Epithelial cell of prostate (primary cell): ENCODE results near the gene BAIAP2.

ENCODE experiments used
- DNase-seq: peaks from one replicate; pipeline ENCODE4 v3.0.0-alpha.2; 2011; ENCODE audit warnings: low read depth, low spot score
- H3K27ac ChIP-seq: fragments of 450-650 bp; 2 replicates; pipeline ENCODE4 v1.5.1; 2017; ENCODE audit warnings: mild to moderate bottlenecking

Gene BAIAP2

DNA sequence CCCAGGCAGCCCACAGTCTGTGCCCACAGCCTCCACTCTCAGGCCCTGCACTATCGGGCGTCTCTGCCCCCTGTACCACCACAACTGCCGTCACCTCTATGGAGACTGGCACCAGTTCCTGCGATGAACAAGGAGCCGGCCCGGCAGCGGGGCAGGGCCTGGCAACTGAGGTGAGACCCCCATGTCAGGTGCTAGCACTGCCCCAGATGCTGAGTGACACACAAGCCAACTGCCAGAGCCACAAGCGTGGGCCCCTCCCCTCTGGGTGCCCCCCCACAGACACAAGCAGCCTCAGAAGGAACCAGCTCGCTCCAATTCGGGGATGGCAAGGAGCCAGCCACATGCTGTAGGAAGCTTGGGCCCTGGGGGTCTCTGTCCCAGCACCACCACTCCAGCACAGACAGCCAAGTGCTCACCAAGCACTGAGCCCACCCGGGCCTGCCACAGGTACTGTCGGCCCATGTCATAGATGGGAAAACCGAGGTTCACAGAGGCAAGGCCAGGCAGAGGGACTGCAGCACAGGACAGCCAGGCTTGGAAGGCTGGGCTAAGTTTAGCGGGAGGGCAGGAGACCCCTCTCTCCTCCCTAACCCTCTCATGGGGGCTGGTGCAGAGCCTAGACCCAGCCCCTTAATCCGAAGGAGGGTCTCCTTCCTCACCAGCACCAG is 128.9 kb downstream of the BAIAP2 start:
- DNase-seq: no peak
- no peak overlapping the region for H3K27ac ChIP-seq

DNA sequence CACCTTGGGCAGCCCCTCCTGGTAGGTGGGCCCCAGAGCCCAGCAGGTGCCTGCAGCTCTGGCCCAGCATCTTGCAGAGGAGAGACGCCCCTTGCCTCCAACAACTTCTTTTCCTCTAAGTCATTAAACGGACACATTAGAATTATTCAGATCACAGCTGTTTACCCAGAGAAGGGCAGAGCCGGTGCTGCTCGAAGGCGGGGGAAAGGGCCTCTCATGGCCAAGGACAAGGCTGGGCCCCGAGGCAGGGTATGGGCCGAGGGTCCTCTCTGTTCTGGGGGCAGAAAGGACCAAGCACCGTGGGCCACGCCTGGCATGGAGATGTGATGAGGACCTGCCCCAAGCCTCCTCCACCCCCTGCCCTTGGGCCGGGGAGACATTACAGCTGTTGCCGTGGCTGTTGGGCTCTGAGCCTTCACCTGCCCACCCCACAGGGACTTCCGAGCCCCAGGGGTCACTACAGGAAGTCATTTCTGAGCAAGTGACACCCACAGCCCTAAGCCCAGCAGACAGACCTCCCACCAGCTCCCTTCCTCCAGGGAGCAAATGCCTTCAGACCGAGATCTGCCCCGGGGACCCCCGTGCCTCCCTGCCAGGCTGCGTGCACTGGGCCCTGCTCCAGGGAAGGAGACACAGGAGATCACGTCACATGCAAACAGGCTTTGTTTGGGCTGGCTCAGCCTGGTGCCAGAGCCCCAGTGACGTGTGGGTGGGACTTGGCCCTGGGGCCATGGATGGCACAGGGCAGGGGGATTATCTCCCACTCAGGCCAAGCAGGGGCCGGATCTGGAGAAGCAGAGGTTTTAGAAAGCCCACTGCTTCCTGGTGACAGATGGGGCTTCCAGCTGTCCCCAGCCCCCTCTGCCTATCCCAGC is 129.7 kb downstream of the BAIAP2 start:
- no peak overlapping the region for H3K27ac ChIP-seq
- DNase-seq: no peak

DNA sequence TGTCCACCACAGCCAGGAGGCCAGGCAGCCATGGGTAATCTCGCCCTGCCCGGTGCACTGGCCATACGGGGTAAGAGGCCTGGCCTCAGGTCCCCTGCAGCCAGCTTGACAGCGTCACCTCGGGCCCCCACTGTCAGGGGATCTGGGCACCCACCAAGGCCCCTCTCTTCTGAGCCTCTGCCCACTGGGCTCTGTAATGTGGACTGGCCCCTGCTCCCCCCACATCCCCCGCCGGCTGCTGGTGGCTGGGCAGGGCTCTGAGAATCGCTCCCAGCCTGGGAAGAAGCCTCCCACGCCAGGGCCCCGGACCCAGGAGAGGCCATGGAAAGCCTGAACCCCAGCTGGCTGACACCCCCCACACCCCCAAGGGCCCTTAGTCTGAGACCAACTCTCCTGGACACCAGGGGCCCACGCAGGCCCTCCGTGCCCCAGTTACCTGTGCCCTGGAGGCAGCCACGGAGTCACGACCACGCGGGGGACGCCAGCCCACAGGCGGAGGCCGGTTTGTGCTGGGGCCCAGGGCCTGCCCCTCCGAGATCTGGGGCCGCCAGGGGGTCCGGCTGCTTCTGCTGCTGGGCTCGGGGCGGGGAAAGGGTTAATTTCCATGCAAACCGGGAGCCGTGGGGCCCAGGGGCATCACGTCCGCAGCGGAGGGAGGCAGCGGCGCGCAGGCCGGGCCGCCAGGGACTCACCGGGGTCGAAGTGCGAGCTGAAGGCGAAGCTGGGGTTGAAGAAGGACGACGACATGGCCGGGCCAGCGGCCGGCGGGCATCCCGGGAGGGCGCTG is 130.5 kb downstream of the BAIAP2 start, which contains the start of gene PVALEF:
Gene PVALEF (plus strand): TSS at position 262 of the 787 bp plus-strand sequence. CDS start 15,720 bp downstream, outside the sequence.
- H3K27ac ChIP-seq: no peak within 1 kb of the TSS
- DNase-seq: no peak

DNA sequence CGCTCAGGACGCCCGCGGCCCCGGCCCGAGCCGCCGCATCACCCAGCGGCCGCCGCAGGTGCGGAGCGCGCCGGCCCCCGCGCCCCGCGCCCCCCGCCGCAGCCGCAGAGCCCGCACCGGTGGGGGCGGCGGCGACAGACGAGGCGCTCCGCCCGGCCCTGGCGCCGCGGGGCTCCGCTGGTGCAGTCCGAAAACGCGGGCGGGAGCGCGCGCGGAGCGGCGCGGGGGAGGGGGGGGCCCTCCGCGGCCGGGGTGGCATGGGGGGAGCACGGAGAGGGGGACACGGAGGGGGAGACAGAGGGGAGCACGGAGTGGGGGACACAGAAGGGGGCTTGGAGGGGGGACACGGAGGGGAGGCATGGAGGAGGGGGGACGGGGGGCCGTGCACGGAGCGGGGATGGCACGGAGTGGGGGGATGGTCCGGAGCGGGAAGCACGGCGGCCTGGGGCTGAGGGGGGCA is 131.1 kb downstream of the BAIAP2 start, which contains the start of gene AATK:
Gene AATK (minus strand): TSS at position 189 of the 460 bp plus-strand sequence. CDS start 229 bp downstream, outside the sequence.
- no peak within 1 kb of the TSS for H3K27ac ChIP-seq
- DNase-seq: no peak
